ENCODE measurements around the gene CTNND2. TPM values are rescaled to one million over a fixed set of nuclear protein-coding genes. Genes with fewer than 3 reads are reported as not detected.

CTNND2 gene
- total and polyA plus RNA-seq, 2 donors (not counting 1 experiment from before 2014, with no cell fraction given) = not detected

GRCh38 chr5:11692636-11693035 lies 211.6 kb downstream of the CTNND2 start:
- H3K4me3 Mint-ChIP-seq = no peak overlapping the region
- Histone ChIP-seq H3K79me2 (ENCODE audit: control insufficient read depth, insufficient read depth, low read length) (no peaks in the 10 kb centered on the region), H3K27ac (ENCODE audit: low read length in 2 of 2) (no peak overlapping the region), H3K4me1 (ENCODE audit: control insufficient read depth in 2 of 2, insufficient read depth in 2 of 2, low read length in 2 of 2) (no peaks in the 10 kb centered on the region), H4K20me1 (ENCODE audit: control insufficient read depth, insufficient read depth, low read length, poor library complexity, severe bottlenecking) (no peaks in the 10 kb centered on the region), H3K36me3 (replicated peaks in 1 of 2; ENCODE audit: control extremely low read depth in 1 of 2, control insufficient read depth in 1 of 2, extremely low read depth in 1 of 2, insufficient read depth in 2 of 2, low read length in 1 of 2) (no peaks in the 10 kb centered on the region), H3K27me3 (replicated peaks in 1 of 4; ENCODE audit: control extremely low read depth in 1 of 4, control insufficient read depth in 3 of 4, insufficient read depth in 4 of 4, low read length in 3 of 4) (no peaks in the 10 kb centered on the region), H3K4me2 (replicated peaks; ENCODE audit: low read depth, low read length, poor library complexity, severe bottlenecking) (no peak overlapping the region), H2AFZ (ENCODE audit: insufficient read depth, low read depth, low read length, poor library complexity, severe bottlenecking) (no peak overlapping the region), H3K4me3 (ENCODE audit: control extremely low read depth in 1 of 5, extremely low read depth in 1 of 5, insufficient read depth in 1 of 5, low read depth in 2 of 5, low read length in 4 of 5) (no peak overlapping the region), H3K9ac (ENCODE audit: low read length) (no peak overlapping the region), H3K9me3 (ENCODE audit: control extremely low read depth in 1 of 3, control insufficient read depth in 2 of 3, insufficient read depth in 1 of 3, low read length in 2 of 3) (peaks cover 0 to 3% (median 0%) of the 10 kb centered on the region in 3 donors)
- H3K27me3 Mint-ChIP-seq = no peaks in the 10 kb centered on the region
- ChIA-PET POLR2A (no interaction called here), CTCF (no interaction called here)
- ATAC-seq (ENCODE audit: low read depth) = no peak
- no peaks in the 10 kb centered on the region for H3K9me3 Mint-ChIP-seq (ENCODE audit: insufficient read depth)
- no peak overlapping the region for H3K27ac Mint-ChIP-seq
- no peaks in the 10 kb centered on the region for H3K4me1 Mint-ChIP-seq
- 93% methylated on average over 7 of the region's 7 CpGs for WGBS (ENCODE audit: insufficient coverage)
- DNase-seq = no peak
- TF ChIP-seq EZH2 (IDR thresholded peaks at IDR 0.05; ENCODE audit: borderline replicate concordance, insufficient read depth, low read depth, low read length, poor library complexity, severe bottlenecking) (no peak), CTCF (IDR thresholded peaks at IDR 0.05) (no peak)
- intact Hi-C loops (cut with micrococcal nuclease) = no loop called here

- TF ChIP-seq EZH2 (IDR thresholded peaks at IDR 0.05; ENCODE audit: borderline replicate concordance, insufficient read depth, low read depth, low read length, poor library complexity, severe bottlenecking) = no peak
- TF ChIP-seq CTCF (IDR thresholded peaks at IDR 0.05) = no peak
- no CpG with 5 or more reads among the region's 1 CpG for WGBS (ENCODE audit: insufficient coverage)
- no peak for ATAC-seq (ENCODE audit: low read depth)
- no peaks in the 10 kb centered on the region for H4K20me1 ChIP-seq (ENCODE audit: control insufficient read depth, insufficient read depth, low read length, poor library complexity, severe bottlenecking)
- DNase-seq = no peak
- intact Hi-C loops (cut with micrococcal nuclease) = no loop called here
- H3K4me3 Mint-ChIP-seq = no peak overlapping the region
- POLR2A ChIA-PET = no interaction called here
- H3K4me3 ChIP-seq (ENCODE audit: control extremely low read depth in 1 of 5, extremely low read depth in 1 of 5, insufficient read depth in 1 of 5, low read depth in 2 of 5, low read length in 4 of 5) = no peak overlapping the region
- H3K9ac ChIP-seq (ENCODE audit: low read length) = no peak overlapping the region
- no peaks in the 10 kb centered on the region for H3K36me3 ChIP-seq (replicated peaks in 1 of 2; ENCODE audit: control extremely low read depth in 1 of 2, control insufficient read depth in 1 of 2, extremely low read depth in 1 of 2, insufficient read depth in 2 of 2, low read length in 1 of 2)
- H3K4me1 ChIP-seq (ENCODE audit: control insufficient read depth in 2 of 2, insufficient read depth in 2 of 2, low read length in 2 of 2) = no peaks in the 10 kb centered on the region
- CTCF ChIA-PET = no interaction called here
- no peaks in the 10 kb centered on the region for H3K27me3 ChIP-seq (replicated peaks in 1 of 4; ENCODE audit: control extremely low read depth in 1 of 4, control insufficient read depth in 3 of 4, insufficient read depth in 4 of 4, low read length in 3 of 4)
- H3K27ac Mint-ChIP-seq = no peak overlapping the region
- H3K27ac ChIP-seq (ENCODE audit: low read length in 2 of 2) = no peak overlapping the region
- no peak overlapping the region for H2AFZ ChIP-seq (ENCODE audit: insufficient read depth, low read depth, low read length, poor library complexity, severe bottlenecking)
- H3K4me1 Mint-ChIP-seq = no peaks in the 10 kb centered on the region
- H3K4me2 ChIP-seq (replicated peaks; ENCODE audit: low read depth, low read length, poor library complexity, severe bottlenecking) = no peak overlapping the region
- no peaks in the 10 kb centered on the region for H3K27me3 Mint-ChIP-seq
- peaks cover 0 to under 1% (median 0%) of the 10 kb centered on the region in 3 donors for H3K9me3 ChIP-seq (ENCODE audit: control extremely low read depth in 1 of 3, control insufficient read depth in 2 of 3, insufficient read depth in 1 of 3, low read length in 2 of 3)
- no peaks in the 10 kb centered on the region for H3K79me2 ChIP-seq (ENCODE audit: control insufficient read depth, insufficient read depth, low read length)
- H3K9me3 Mint-ChIP-seq (ENCODE audit: insufficient read depth) = no peaks in the 10 kb centered on the region
These were observed 216.7 kb downstream of the CTNND2 start for GRCh38 chr5:11687498-11687897.
